ENCODE data around the gene RUNDC3A.
A peak's percentile ranks its signal among the peaks of the same experiment; 100 is the strongest.

RUNDC3A gene

GRCh38 chr17:44314869-44315661 is 6.7 kb downstream of the RUNDC3A start:
- peak overlapping the region; percentile 12; the same call in 1 of the 2 replicates for H3K4me3 ChIP-seq (ENCODE audit: low read depth, low read length)
- TF ChIP-seq CTCF (IDR thresholded peaks at IDR 0.05; ENCODE audit: low read depth, low read length): no peak

- no peak overlapping the region for H3K4me3 ChIP-seq (ENCODE audit: low read depth, low read length)
- TF ChIP-seq CTCF (IDR thresholded peaks at IDR 0.05; ENCODE audit: low read depth, low read length): no peak
These were observed 7.6 kb downstream of the RUNDC3A start for GRCh38 chr17:44315760-44316731.

- no peak for TF ChIP-seq CTCF (IDR thresholded peaks at IDR 0.05; ENCODE audit: low read depth, low read length)
- H3K4me3 ChIP-seq (ENCODE audit: low read depth, low read length): no peak overlapping the region
These were observed 9.1 kb downstream of the RUNDC3A start for GRCh38 chr17:44317545-44317944.

GRCh38 chr17:44318077-44318892 is 9.9 kb downstream of the RUNDC3A start:
- TF ChIP-seq CTCF (IDR thresholded peaks at IDR 0.05; ENCODE audit: low read depth, low read length): no peak
- no peak overlapping the region for H3K4me3 ChIP-seq (ENCODE audit: low read depth, low read length)

GRCh38 chr17:44320066-44320465 is 11.7 kb downstream of the RUNDC3A start:
- no peak overlapping the region for H3K4me3 ChIP-seq (ENCODE audit: low read depth, low read length)
- no peak for TF ChIP-seq CTCF (IDR thresholded peaks at IDR 0.05; ENCODE audit: low read depth, low read length)

GRCh38 chr17:44321246-44322120 is 13.1 kb downstream of the RUNDC3A start:
- TF ChIP-seq CTCF (IDR thresholded peaks at IDR 0.05; ENCODE audit: low read depth, low read length): no peak

More at GRCh38 chr17:44321246-44322120, 13.1 kb downstream of the RUNDC3A start:
- no peak overlapping the region for H3K4me3 ChIP-seq (ENCODE audit: low read depth, low read length)

All from WI38 (cell line).